Measurements from ENCODE around the gene ITIH4. TPM values are rescaled to one million over a fixed set of nuclear protein-coding genes. Genes with fewer than 3 reads are reported as not detected.

Gene ITIH4
- total and polyA plus RNA-seq, 2 of the 13 experiments (the other 11 are each of a cell fraction or from before 2014, with no cell fraction given) = 2.7 to 5.3 TPM

GRCh38 chr3:52790741-52791140, 39.7 kb downstream of the ITIH4 start:
- ATAC-seq = no peak
- in situ Hi-C loops (cut with HindIII; ENCODE audit: extremely low pct_ligation_motif_present, low pct_unique_long_range_greater_than_20kb) = no loop called here
- BruUV-seq (replicated peaks) = no TSS peak

GRCh38 chr3:52790337-52790736, 40.1 kb downstream of the ITIH4 start:
- ChIA-PET POLR2A (interaction anchor here (0.7 to 4.4 kb wide), 2 partner anchors 9 to 20 kb away, joined by 3 to 21 read pairs; partner anchors contain the start of gene NEK4), CTCF (ENCODE audit: low intra/inter-chr PET ratio, low total read pairs) (no interaction called here)
- intact Hi-C loops (cut with micrococcal nuclease; ENCODE audit: unreplicated experiment) (no loop called here), in situ Hi-C loops (cut with HindIII; ENCODE audit: extremely low pct_ligation_motif_present, low pct_unique_long_range_greater_than_20kb) (no loop called here)
- Histone ChIP-seq H3K9me3 (ENCODE audit: low read length) (no peaks in the 10 kb centered on the region), H3K9ac (ENCODE audit: insufficient read depth, low read depth, low read length) (no peak overlapping the region), H3K4me3 (replicated peaks in 1 of 3; ENCODE audit: insufficient read depth in 1 of 3, low read depth in 2 of 3, low read length in 3 of 3) (no peak overlapping the region), H3K79me2 (ENCODE audit: insufficient read depth, low read length) (no peaks in the 10 kb centered on the region), H3K4me1 (ENCODE audit: insufficient read depth, low read length) (peaks cover 100% of the 10 kb centered on the region), H3K27ac (ENCODE audit: extremely low read length, insufficient read depth, low read length) (no peak overlapping the region), H4K20me1 (ENCODE audit: insufficient read depth, low read length) (no peaks in the 10 kb centered on the region), H3K4me2 (ENCODE audit: low read depth, low read length) (no peak overlapping the region), H3K36me3 (replicated peaks in 1 of 2; ENCODE audit: control insufficient read depth in 1 of 2, insufficient read depth in 2 of 2, low read length in 2 of 2) (no peaks in the 10 kb centered on the region), H3K27me3 (ENCODE audit: control insufficient read depth in 1 of 2, insufficient read depth in 2 of 2, low read length in 2 of 2) (no peaks in the 10 kb centered on the region), H2AFZ (ENCODE audit: low read length) (no peak overlapping the region)
- FAIRE-seq (no peak), ATAC-seq (no peak), DNase-seq (ENCODE audit: low spot score) (no peak)
- TF ChIP-seq ZNF768 (CRISPR knock-in tag; IDR thresholded peaks at IDR 0.05) (peak; percentile 97), TBP (CRISPR knock-in tag; IDR thresholded peaks at IDR 0.05) (no peak), SKIL (CRISPR knock-in tag; IDR thresholded peaks at IDR 0.05; ENCODE audit: borderline replicate concordance) (0 out of 2 replicates have a peak, but pooled peaks have one; percentile 24), ZMYM3 (CRISPR knock-in tag; IDR thresholded peaks at IDR 0.05) (peak; percentile 83), ZNF564 (CRISPR knock-in tag; IDR thresholded peaks at IDR 0.05) (no peak)
- 92% methylated on average over 7 of the region's 7 CpGs for WGBS (ENCODE audit: low lambda C conversion rate)
- BruUV-seq (replicated peaks) = no TSS peak

More at GRCh38 chr3:52790741-52791140, 39.7 kb downstream of the ITIH4 start:
- Histone ChIP-seq H4K20me1 (ENCODE audit: insufficient read depth, low read length) (no peaks in the 10 kb centered on the region), H3K9me3 (ENCODE audit: low read length) (no peaks in the 10 kb centered on the region), H2AFZ (ENCODE audit: low read length) (no peak overlapping the region), H3K4me2 (ENCODE audit: low read depth, low read length) (no peak overlapping the region), H3K4me3 (replicated peaks in 1 of 3; ENCODE audit: insufficient read depth in 1 of 3, low read depth in 2 of 3, low read length in 3 of 3) (no peak overlapping the region), H3K27ac (ENCODE audit: extremely low read length, insufficient read depth, low read length) (no peak overlapping the region), H3K27me3 (ENCODE audit: control insufficient read depth in 1 of 2, insufficient read depth in 2 of 2, low read length in 2 of 2) (no peaks in the 10 kb centered on the region), H3K4me1 (ENCODE audit: insufficient read depth, low read length) (peaks cover 100% of the 10 kb centered on the region), H3K9ac (ENCODE audit: insufficient read depth, low read depth, low read length) (no peak overlapping the region), H3K79me2 (ENCODE audit: insufficient read depth, low read length) (peaks cover 3% of the 10 kb centered on the region), H3K36me3 (replicated peaks in 1 of 2; ENCODE audit: control insufficient read depth in 1 of 2, insufficient read depth in 2 of 2, low read length in 2 of 2) (no peaks in the 10 kb centered on the region)
- DNase-seq (ENCODE audit: low spot score) (no peak), FAIRE-seq (no peak)
- intact Hi-C loops (cut with micrococcal nuclease; ENCODE audit: unreplicated experiment) = no loop called here
- ChIA-PET CTCF (ENCODE audit: low intra/inter-chr PET ratio, low total read pairs) (no interaction called here), POLR2A (interaction anchor here (10.9 kb wide), 1 partner anchor 12 kb away, joined by 466 read pairs; the partner anchor contains the start of genes ITIH1 and NEK4)
- TF ChIP-seq ATF3 (CRISPR knock-in tag; IDR thresholded peaks at IDR 0.05) (no peak), ZNF33A (CRISPR knock-in tag; IDR thresholded peaks at IDR 0.05; ENCODE audit: borderline replicate concordance) (no peak), TEAD2 (CRISPR knock-in tag; IDR thresholded peaks at IDR 0.05) (no peak), TRIM24 (CRISPR knock-in tag; IDR thresholded peaks at IDR 0.05) (no peak), ZNF577 (CRISPR knock-in tag; IDR thresholded peaks at IDR 0.05; ENCODE audit: borderline replicate concordance, low read depth) (no peak), DR1 (CRISPR knock-in tag; IDR thresholded peaks at IDR 0.05) (no peak), ZFAT (CRISPR knock-in tag; conservative IDR thresholded peaks at IDR 0.05) (no peak), TEAD3 (CRISPR knock-in tag; optimal IDR thresholded peaks at IDR 0.05; ENCODE audit: borderline replicate concordance) (no peak)
- WGBS (ENCODE audit: low lambda C conversion rate) = 80% methylated on average over 8 of the region's 13 CpGs

Measured in HepG2 (cell line).